Lung microvascular endothelial cell (primary cell): ENCODE measurements around the gene MAGI1. TPM values are rescaled to one million over a fixed set of nuclear protein-coding genes. Genes with fewer than 3 reads are reported as not detected.
"Not testable (repeated sequence)": the region's sequence is repeated elsewhere in the genome, so short reads cannot be mapped to it uniquely, and the experiment has no call there.

Experiments
- DNase-seq, 2 donors: peaks; one replicate each; pipeline versions ENCODE4 v3.0.0 to v3.0.0-alpha.2; 2010; ENCODE audit warnings: low read depth in 2 of 2
- total RNA-seq: library from RNA; depleted of rRNA; stranded (reverse); fragments of >200 nt; gene quantifications from 2 replicates; pipeline ENCODE4 v1.2.1, GENCODE V29; 2014

The MAGI1 gene
- total RNA-seq, 1 donor from 2014 or later = 76.4 TPM

DNA sequence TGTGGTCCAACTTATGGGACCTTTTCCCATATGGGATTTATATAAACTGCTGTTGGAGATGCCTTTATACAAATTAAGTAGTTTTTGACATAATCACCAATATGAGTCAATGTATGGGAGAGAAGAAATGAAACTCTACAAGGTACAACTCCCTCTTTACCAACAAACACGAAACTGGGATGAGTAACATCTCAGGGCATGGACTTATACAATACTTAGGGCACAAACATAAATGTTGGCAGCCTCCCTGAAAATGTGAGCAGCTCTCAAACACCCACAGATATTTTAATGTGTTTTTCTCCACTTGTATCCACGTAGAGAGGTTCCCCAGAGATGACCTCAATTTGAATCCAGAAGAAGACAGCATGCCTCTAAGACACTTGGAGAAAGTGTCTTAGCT lies 161.6 kb downstream of the MAGI1 start:
- no peak for DNase-seq

GRCh38 chr3:65876028-65876420 lies 162.7 kb downstream of the MAGI1 start:
- no peak for DNase-seq

DNA sequence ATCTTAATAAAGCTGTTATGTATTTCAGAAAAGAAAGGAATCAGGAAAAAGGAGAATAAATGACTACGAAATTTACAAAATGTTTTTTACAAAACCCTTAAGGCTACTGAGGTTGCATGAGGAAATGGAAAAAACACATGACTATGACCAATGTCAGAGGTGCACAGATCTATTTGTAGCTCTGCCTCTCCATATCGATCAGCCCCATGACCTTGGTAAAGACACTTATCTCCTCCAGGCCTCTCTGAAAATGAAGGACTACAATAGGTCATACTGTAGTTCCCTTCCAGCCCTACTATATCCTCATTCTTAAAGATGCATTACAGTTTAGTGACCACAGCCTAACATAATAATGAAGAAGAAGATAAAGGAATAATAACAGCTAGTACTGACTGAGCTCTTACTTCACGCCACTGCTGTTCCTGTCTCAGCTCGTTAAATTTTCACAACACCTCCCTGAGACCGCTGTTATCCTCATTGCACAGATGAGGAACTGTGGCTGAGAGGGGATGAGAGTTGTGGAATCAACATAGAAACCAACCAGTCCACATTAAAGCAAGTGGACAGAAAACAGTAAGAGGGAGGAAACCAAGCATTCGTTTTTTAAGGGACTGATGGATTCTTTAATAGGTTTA lies 163.2 kb downstream of the MAGI1 start:
- DNase-seq = no peak

GRCh38 chr3:65873869-65874268 lies 164.8 kb downstream of the MAGI1 start:
- no peak for DNase-seq

- DNase-seq = no peak
Observed at GRCh38 chr3:65873028-65873427, 165.7 kb downstream of the MAGI1 start.

DNA sequence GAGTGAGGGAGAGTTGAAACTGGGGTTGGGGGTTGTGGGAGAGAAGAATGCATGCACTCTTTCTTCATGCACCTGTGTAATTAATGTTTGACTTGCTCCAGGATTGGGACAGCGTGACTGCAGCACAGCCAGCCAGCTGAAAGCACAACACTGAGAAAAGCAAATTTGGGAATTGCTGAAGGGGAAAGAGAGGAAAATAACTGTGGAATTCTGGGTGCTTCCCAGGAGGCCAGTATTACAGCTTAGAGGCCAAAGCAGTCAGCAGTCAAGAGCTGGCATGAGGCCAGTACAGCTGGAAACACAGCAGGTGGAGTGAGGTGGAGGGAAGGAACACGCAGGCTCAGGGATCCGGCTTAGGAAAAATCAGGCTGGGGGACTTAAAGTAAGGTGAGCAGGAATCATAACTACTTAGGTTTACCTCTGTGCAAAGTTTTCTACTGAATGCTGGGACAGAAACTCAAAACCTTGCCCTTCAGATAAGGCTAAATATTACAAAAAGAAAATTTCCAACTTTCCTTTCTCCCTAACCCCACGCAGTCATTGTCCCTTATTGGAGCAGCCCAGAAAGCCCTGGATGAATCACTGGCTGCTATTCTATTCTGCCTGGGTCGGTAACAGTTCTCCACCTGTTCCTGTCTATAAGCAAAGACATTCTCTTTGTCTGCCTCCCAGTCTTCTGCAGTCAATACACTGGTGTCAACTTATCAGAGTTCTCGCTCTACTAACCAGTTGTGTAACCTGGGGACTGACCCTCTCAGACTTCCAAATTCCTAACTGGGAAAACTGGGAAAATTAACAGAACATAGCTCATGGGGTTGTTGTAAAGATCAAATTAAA lies 167.2 kb downstream of the MAGI1 start:
- DNase-seq = peak; percentile 25 to 77

DNA sequence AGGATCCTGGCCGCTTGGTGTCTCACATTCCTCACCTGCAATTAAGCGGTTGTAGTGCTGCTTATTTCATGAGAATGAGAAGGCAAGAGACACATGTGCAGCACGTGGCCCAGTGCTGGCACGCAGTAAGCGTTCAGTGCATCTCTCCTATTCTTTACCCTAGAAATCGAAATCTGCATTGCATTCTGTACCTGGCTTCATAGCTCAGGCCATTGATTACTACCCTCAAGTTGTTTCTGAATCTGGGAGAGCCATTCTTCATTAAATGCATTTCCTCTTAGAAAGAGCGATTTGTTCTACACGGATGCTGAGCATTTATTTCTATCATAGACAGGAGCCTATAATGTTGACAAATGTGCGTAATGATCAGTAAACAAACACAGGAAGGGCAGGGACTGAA lies 168.9 kb downstream of the MAGI1 start:
- no peak for DNase-seq

DNA sequence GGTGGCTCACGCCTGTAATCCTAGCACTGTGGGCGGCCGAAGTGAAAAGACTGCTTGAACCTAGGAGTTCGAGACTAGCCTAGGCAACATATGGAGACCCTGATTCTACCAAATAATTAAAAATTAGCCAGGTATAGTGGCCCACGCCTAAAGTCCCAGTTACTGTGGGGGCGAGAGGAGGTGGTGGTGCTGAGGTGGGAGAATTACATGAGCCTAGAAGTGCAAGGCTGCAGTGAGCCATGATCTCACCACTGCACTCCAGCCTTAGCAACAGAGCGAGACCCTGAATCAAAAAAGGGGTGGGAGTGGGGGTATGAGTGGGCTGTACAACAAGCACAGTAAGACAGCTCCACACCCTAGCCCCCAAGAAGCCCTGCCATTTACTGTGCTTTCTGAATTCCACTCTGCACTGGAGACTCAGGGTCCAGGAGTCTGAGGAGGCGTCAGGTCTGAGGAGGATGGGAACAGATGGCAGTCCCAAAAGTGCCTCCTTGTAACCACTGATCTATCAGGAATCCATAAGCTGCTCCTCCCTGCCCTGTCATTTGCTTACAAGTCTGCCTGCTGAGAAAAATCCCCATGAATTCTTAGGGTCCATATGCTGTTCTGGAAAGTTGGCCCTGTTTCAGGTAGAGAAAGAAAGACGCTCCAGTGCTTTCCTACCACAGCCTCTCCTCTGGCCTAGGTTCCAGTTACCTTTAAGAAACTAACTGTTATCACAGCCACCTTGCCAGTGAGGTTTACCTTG lies 171.1 kb downstream of the MAGI1 start:
- no peak for DNase-seq

- DNase-seq = no peak
Observed at GRCh38 chr3:65864357-65864904, 174.3 kb downstream of the MAGI1 start.

GRCh38 chr3:65861718-65862117 lies 177.0 kb downstream of the MAGI1 start:
- DNase-seq = no peak

GRCh38 chr3:65859612-65860011 lies 179.1 kb downstream of the MAGI1 start:
- not testable (repeated sequence) for DNase-seq

DNA sequence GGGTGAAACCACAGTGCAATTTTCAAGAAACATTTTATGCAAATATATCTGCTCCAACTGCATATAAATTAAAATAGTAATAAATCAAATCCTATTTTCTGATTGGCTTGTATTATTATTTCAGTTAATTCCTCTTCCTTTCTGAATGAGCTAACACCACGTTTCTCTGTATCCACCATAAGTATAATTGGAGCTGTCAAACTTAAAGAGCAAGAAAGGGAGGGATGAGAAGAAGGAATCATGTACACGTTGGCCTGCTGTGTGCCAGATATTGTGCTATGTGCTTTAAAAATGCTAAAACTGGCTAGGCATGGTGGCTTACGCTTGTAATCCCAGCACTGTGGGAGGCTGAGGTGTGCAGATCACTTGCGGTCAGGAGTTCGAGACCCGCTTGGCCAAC lies 180.0 kb downstream of the MAGI1 start:
- DNase-seq = no peak

- DNase-seq = no peak
Observed at GRCh38 chr3:65857327-65857726, 181.4 kb downstream of the MAGI1 start.

GRCh38 chr3:65856907-65857306 lies 181.8 kb downstream of the MAGI1 start:
- DNase-seq = peak in 1 of 2 donors; percentile 64

GRCh38 chr3:65855370-65856100 lies 183.2 kb downstream of the MAGI1 start:
- DNase-seq = peak in 1 of 2 donors; percentile 52

- peak in 1 of 2 donors; percentile 24 for DNase-seq
Observed at GRCh38 chr3:65854606-65855304, 184.0 kb downstream of the MAGI1 start.

DNA sequence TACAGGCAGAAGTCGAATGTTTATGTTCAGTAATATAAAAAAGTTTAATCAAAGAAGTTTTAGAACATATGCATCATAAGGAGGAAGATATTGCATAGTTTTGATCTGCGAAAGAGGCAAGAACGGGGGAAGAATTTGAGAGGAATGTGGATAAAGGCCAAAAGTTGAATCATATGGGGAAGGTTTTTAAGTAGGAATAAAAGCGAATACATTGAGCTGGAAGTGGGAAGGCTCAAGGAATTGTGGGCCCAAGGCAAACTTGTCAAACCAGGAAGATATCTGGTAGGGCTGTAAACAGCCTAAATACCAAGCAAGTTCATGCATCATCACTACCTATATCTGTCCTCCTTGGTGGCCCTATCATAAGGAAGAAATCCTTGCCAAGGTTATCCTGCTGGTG lies 186.9 kb downstream of the MAGI1 start:
- no peak for DNase-seq

GRCh38 chr3:65850261-65850660 lies 188.5 kb downstream of the MAGI1 start:
- no peak for DNase-seq

DNA sequence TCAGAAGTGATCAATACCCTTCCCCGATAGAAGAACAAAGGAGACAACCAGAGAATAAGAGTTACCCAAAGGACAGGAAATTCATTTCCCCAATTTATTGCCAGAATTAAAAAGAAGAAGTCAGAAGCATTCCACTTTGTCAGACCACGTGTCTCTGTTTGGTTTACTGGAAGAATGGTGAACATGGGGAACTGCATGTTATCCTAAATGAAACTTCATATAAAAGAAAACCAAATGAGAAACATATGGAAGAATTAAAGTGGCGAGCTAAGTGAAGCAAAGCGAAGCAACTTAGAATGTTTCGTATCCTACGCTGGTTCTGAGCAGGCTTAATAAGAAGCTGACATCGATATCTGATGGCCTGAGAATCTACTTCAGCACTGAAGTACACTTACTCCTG lies 190.7 kb downstream of the MAGI1 start:
- DNase-seq = no peak

DNA sequence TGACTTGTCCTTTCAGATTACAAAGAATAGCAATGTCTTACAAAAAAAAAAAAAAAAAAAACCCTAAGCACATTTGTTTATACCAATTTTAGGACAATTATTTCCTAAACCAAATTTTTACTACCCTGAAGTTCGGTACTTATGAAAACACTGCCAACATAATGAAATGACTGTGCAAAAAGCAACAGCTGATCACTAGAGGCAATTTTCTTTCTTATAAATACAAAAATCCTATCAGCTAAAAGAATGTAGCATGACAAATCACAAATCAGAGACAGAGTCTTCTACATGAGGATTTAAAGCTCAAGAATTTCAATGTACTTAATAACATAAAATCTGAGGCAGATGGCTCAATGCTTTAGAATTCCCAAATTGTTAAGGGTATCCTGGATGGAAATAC lies 191.8 kb downstream of the MAGI1 start:
- no peak for DNase-seq

DNA sequence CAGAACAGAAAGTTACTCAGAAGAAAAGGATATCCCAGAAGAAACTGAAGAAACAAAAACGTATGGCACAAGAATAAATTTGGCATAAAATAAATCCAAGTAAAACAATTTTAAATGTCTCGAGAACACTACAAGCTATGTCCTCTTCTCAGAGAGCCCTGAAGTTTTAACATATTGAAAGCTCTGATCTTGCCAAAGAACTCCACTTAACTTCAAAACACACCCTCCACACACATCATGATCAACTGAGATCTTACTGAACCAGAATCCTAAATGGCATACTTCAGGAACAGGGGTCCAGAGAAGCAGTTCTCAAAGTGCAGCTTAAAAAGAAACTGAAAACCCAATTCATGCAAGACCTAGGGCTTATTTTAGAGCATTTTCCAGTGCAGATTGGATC lies 194.3 kb downstream of the MAGI1 start:
- no peak for DNase-seq
